Naive thymus-derived CD8-positive, alpha-beta T cell (primary cell): ENCODE results near the gene FAM229A. TPM values are rescaled to one million over a fixed set of nuclear protein-coding genes. Genes with fewer than 3 reads are reported as not detected.
A peak's percentile ranks its signal among the peaks of the same experiment; 100 is the strongest.
"Not testable (repeated sequence)": the region's sequence is repeated elsewhere in the genome, so short reads cannot be mapped to it uniquely, and the experiment has no call there.

Experiments used
- ATAC-seq, 2 donors: fragments of 150-1000 bp; cut with Tn5 transposase in 1 of 2; sonication (Bioruptor Pico), chemical (Tn5 transposase) in 1 of 2; 1 replicate in 1 of 2; 2 replicates in 1 of 2; pipeline ENCODE4 v1.10.0; 2021; ENCODE audit warnings: mild to moderate bottlenecking in 2 of 2, moderate library complexity in 2 of 2
- POLR2A ChIA-PET: fragments of 350-600 bp; sonication (Branson Sonifier 250); formaldehyde crosslinking; loops from one replicate; lab custom pipeline; 2021; ENCODE audit warnings: antibody characterized with exemption; lab: Charles Lee
- DNase-seq, 10 donors: peaks; one replicate each; pipeline versions ENCODE4 v3.0.0 to v3.0.0-alpha.2; 2020 to 2022
- H3K27ac Mint-ChIP-seq, 10 donors: one replicate each; pipeline ENCODE4 v1.8.0; 2020 to 2022; ENCODE audit warnings: mild to moderate bottlenecking in 10 of 10, mixed read lengths in 10 of 10, moderate library complexity in 4 of 10, inconsistent platforms in 1 of 10
- H3K27me3 Mint-ChIP-seq, 5 donors: one replicate each; pipeline ENCODE4 v1.8.0; 2021 to 2022; ENCODE audit warnings: mixed read lengths in 5 of 5
- H3K36me3 Mint-ChIP-seq, 3 donors: one replicate each; pipeline ENCODE4 v1.8.0; 2020 to 2022; ENCODE audit warnings: mixed read lengths in 3 of 3, mild to moderate bottlenecking in 2 of 3, inconsistent platforms in 1 of 3
- H3K4me1 Mint-ChIP-seq, 4 donors: one replicate each; pipeline ENCODE4 v1.8.0; 2021 to 2022; ENCODE audit warnings: mixed read lengths in 4 of 4
- H3K4me3 Mint-ChIP-seq, 10 donors: one replicate each; pipeline ENCODE4 v1.8.0; 2020 to 2022; ENCODE audit warnings: mild to moderate bottlenecking in 10 of 10, mixed read lengths in 10 of 10, moderate library complexity in 6 of 10, inconsistent platforms in 1 of 10
- H3K9me3 Mint-ChIP-seq, 9 donors: one replicate each; pipeline ENCODE4 v1.8.0; 2020 to 2022; ENCODE audit warnings: mixed read lengths in 9 of 9, mild to moderate bottlenecking in 3 of 9, inconsistent platforms in 1 of 9, moderate library complexity in 1 of 9
- polyA plus RNA-seq, 3 donors: library from polyadenylated mRNA; unstranded; fragments of 300-500 nt; fragmentation: Illumina TruSeq; gene quantifications; one replicate each; pipeline ENCODE4 v1.2.3, GENCODE V29; 2021
- total RNA-seq, 8 experiments: library from RNA in 2 of 8; stranded (reverse) in 2 of 8; gene quantifications; one replicate each; pipeline ENCODE4 v1.2.3 and lab custom pipeline; 2021 to 2026

FAM229A gene, protein sequence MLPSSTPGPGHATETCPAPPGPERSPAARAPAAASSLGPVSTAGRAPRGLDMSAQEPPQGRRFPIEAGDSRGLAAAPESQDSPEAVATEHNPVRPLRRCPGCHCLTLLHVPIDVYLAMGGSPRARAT
- total RNA-seq (10 to 100 TPM; 28.7 to 30.7 TPM), polyA plus RNA-seq (under 1 TPM; 0.06 to 0.47 (median 0.14) TPM), total RNA-seq (lab: John Stamatoyannopoulos, UW) (4.2 to 33.6 (median 18.1) reads per million in 6 experiments)

- peak within 1 kb of the TSS in 8 of 10 donors; percentile 1 to 57 (median 32) for H3K27ac Mint-ChIP-seq
- H3K36me3 Mint-ChIP-seq = peaks cover 0 to 17% (median 2%) of the 10 kb centered on the region in 3 donors
- ATAC-seq = no peak
- H3K27me3 Mint-ChIP-seq = peaks cover 0 to 3% (median 0%) of the 10 kb centered on the region in 5 donors
- peaks cover 16 to 37% (median 25%) of the 10 kb centered on the region in 4 donors for H3K4me1 Mint-ChIP-seq
- peak within 1 kb of the TSS; percentile 16 to 83 (median 62) for H3K4me3 Mint-ChIP-seq
- DNase-seq = no peak
- POLR2A ChIA-PET = interaction anchor here (0.9 to 2.6 kb wide), 3 partner anchors 11 to 27 kb away, joined by 3 to 11 read pairs (median 6); partner anchors contain the start of gene MARCKSL1
- no peaks in the 10 kb centered on the region for H3K9me3 Mint-ChIP-seq
Observed at GRCh38 chr1:32362474-32363313, at the start of gene FAM229A, which contains the start of gene TSSK3. FAM229A (minus strand) TSS chr1:32362485; CDS start chr1:32362091, 394 bp downstream. TSSK3 (plus strand) TSS chr1:32362539; CDS start chr1:32362702, 163 bp downstream.

DNA sequence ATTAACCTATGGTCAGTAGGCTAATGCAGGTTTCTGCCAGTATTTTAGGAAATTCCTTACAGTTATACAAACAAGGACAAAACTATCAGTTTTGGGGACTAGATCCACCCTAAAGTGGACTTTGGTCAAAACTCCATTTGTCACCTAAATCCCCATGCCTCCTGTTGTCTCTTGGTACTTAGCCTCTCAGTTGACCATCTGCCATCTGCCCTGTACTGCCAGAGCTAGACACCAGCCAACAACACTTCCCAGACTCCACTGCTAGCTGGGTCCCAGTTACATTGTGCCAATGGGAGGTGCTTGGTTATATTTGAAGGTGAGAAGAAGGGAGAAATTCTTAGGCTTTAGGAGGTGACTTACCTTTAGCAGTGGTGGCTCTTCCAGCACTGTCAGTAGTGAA is 49.0 kb upstream of the FAM229A start:
- ATAC-seq (no peak), DNase-seq (no peak)
- POLR2A ChIA-PET = interaction anchor here (1.0 kb wide), 1 partner anchor 17 kb away, joined by 5 read pairs; the partner anchor contains the start of gene BSDC1
- Mint-ChIP-seq H3K9me3 (no peaks in the 10 kb centered on the region), H3K27ac (no peak overlapping the region), H3K36me3 (no peaks in the 10 kb centered on the region), H3K27me3 (peaks cover 0 to 12% (median 6%) of the 10 kb centered on the region in 5 donors), H3K4me1 (peaks cover 2 to 6% (median 3%) of the 10 kb centered on the region in 4 donors), H3K4me3 (no peak overlapping the region)

DNA sequence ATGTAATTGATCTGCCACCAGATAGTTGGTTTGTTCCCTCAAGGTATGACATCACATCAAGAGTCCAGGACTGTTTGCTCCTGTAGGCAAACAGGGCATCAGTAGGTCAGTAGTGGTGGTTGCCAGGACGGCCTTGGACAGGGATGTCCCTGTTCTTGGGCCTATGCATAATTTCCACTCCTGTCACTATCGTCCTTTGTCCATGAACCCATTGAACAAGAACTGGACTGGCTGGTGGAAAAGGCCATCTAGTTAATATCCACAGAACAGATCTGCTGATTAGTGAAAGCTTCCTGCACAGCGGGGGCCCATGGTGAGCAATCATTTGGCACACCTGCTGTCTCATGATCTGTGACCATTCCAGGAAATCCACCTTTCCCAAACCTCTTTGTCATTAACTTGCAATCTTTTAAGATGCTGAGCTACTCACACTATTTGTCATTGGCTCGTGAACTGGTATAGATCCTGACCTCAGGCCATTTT is 44.4 kb upstream of the FAM229A start:
- Mint-ChIP-seq H3K27me3 (peaks cover 0 to 3% (median 0%) of the 10 kb centered on the region in 5 donors), H3K36me3 (no peaks in the 10 kb centered on the region), H3K4me1 (no peaks in the 10 kb centered on the region), H3K9me3 (no peaks in the 10 kb centered on the region), H3K27ac (peak overlapping the region in 1 of 10 donors; percentile 36), H3K4me3 (no peak overlapping the region)
- DNase-seq (no peak), ATAC-seq (no peak)
- POLR2A ChIA-PET = interaction anchor here (0.9 kb wide), 1 partner anchor 13 kb away, joined by 6 read pairs; the partner anchor contains the start of gene BSDC1

GRCh38 chr1:32405672-32406467 is 43.6 kb upstream of the FAM229A start:
- Mint-ChIP-seq H3K4me1 (peaks cover 0 to 1% (median 0%) of the 10 kb centered on the region in 4 donors), H3K36me3 (no peaks in the 10 kb centered on the region), H3K27me3 (peaks cover 0 to 3% (median 0%) of the 10 kb centered on the region in 5 donors), H3K9me3 (no peaks in the 10 kb centered on the region), H3K4me3 (no peak overlapping the region), H3K27ac (no peak overlapping the region)
- POLR2A ChIA-PET = interaction anchor here (0.9 kb wide), 1 partner anchor 12 kb away, joined by 6 read pairs; the partner anchor contains the start of gene BSDC1
- no peak for ATAC-seq
- DNase-seq = no peak

- Mint-ChIP-seq H3K36me3 (no peaks in the 10 kb centered on the region), H3K4me3 (no peak overlapping the region), H3K27ac (no peak overlapping the region), H3K27me3 (peaks cover 0 to 3% (median 0%) of the 10 kb centered on the region in 5 donors), H3K4me1 (peaks cover 0 to 4% (median 0%) of the 10 kb centered on the region in 4 donors), H3K9me3 (no peaks in the 10 kb centered on the region)
- POLR2A ChIA-PET = no interaction called here
- DNase-seq (no peak), ATAC-seq (no peak)
Observed at GRCh38 chr1:32404946-32405345, 42.7 kb upstream of the FAM229A start.

GRCh38 chr1:32400876-32401631 is 38.8 kb upstream of the FAM229A start:
- Mint-ChIP-seq H3K9me3 (no peaks in the 10 kb centered on the region), H3K27ac (peak overlapping the region in 2 of 10 donors; percentile 21 to 68), H3K36me3 (no peaks in the 10 kb centered on the region), H3K4me3 (no peak overlapping the region), H3K4me1 (peaks cover 0 to 4% (median under 1%) of the 10 kb centered on the region in 4 donors), H3K27me3 (peaks cover 0 to 3% (median 0%) of the 10 kb centered on the region in 5 donors)
- peak in 9 of 10 donors; percentile 9 to 48 (median 40) for DNase-seq
- POLR2A ChIA-PET = interaction anchor here (0.6 to 1.3 kb wide), 2 partner anchors 65 to 93 kb away, joined by 3 to 4 read pairs; partner anchors contain the start of gene MARCKSL1
- ATAC-seq = peak; percentile 58 to 84

DNA sequence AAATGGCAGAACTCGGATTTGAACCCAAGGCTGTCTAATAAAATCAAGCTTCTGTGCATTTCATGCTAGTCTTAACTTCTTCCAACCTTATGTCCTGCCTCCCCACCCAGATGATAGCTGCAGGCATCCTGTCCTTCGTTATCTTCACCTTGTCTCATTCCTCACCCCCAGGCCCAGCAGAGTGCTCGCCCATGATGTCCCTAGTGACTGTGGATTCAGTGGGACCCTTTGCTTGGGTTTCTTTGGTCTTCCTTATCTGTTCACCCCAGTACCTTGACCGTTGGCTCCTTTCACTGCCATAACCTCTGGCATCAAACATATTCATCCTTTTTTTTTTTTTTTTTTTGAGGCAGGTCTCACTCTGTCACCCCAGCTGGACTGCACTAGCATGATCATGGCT is 37.6 kb upstream of the FAM229A start:
- POLR2A ChIA-PET = interaction anchor here (1.4 kb wide), 1 partner anchor 12 kb away, joined by 5 read pairs; no protein-coding TSS in a partner anchor
- no peaks in the 10 kb centered on the region for H3K36me3 Mint-ChIP-seq
- no peak for DNase-seq
- H3K9me3 Mint-ChIP-seq = no peaks in the 10 kb centered on the region
- peaks cover 0 to 3% (median 0%) of the 10 kb centered on the region in 5 donors for H3K27me3 Mint-ChIP-seq
- peaks cover 5 to 12% (median 7%) of the 10 kb centered on the region in 4 donors for H3K4me1 Mint-ChIP-seq
- ATAC-seq = no peak
- H3K27ac Mint-ChIP-seq = no peak overlapping the region
- no peak overlapping the region for H3K4me3 Mint-ChIP-seq

DNA sequence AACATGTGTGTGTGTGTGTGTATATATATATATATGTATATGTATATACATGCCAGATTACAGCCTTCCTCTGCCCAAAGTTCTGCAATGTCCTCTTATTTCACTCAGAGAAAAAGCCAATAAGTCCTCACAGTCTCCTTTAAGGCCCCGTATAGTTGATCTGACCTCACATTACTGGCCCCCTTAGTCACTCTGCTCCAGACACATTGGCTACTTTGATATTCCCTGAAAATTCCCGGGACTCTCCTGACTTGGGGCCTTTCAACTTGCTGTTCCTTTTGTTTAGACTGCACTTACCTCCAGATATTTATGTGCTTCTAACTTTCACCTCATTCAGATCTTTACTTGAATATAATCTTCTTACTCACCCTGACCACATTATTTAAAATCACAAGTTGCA is 36.1 kb upstream of the FAM229A start:
- Mint-ChIP-seq H3K36me3 (no peaks in the 10 kb centered on the region), H3K4me3 (no peak overlapping the region), H3K27ac (peak overlapping the region in 2 of 10 donors; percentile 45 to 51), H3K4me1 (peaks cover 10 to 21% (median 19%) of the 10 kb centered on the region in 4 donors), H3K27me3 (peaks cover 0 to 3% (median 0%) of the 10 kb centered on the region in 5 donors), H3K9me3 (no peaks in the 10 kb centered on the region)
- ATAC-seq = no peak
- no peak for DNase-seq
- POLR2A ChIA-PET = no interaction called here

DNA sequence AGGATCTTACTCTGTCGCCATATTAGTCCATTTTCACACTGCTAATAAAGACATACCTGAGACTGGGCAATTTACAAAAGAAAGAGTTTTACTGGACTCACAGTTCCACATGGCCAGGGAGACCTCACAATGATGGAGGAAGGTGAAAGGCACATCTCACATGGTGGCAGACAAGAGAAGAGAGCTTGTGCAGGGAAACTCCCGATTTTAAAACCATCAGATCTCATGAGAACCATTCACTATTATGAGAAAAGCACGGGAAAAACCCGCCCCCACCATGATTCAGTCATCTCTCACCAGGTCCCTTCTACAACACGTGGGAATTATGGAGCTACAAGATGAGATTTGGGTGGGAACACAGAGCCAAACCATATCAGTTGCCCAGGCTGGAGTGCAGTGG is 34.2 kb upstream of the FAM229A start:
- peak overlapping the region in 1 of 10 donors; percentile 67 for H3K27ac Mint-ChIP-seq
- DNase-seq, H3K4me3 Mint-ChIP-seq, H3K9me3 Mint-ChIP-seq, H3K27me3 Mint-ChIP-seq, H3K36me3 Mint-ChIP-seq, ATAC-seq: not testable (repeated sequence)
- peaks cover 15 to 34% (median 31%) of the 10 kb centered on the region in 4 donors for H3K4me1 Mint-ChIP-seq
- POLR2A ChIA-PET = interaction anchor here (1.1 kb wide), 1 partner anchor 11 kb away, joined by 7 read pairs; no protein-coding TSS in a partner anchor

GRCh38 chr1:32394890-32395432 is 32.7 kb upstream of the FAM229A start:
- POLR2A ChIA-PET = interaction anchor here (0.7 to 2.1 kb wide), 33 partner anchors 10 to 860 kb away, joined by 3 to 16 read pairs (median 5); partner anchors contain the start of genes CCDC28B, HDAC1, KHDRBS1 and KPNA6
- Mint-ChIP-seq H3K9me3 (no peaks in the 10 kb centered on the region), H3K36me3 (peaks cover 0 to 5% (median 0%) of the 10 kb centered on the region in 3 donors), H3K27me3 (no peaks in the 10 kb centered on the region), H3K27ac (peak overlapping the region; percentile 98 to 100 (median 100)), H3K4me1 (peaks cover 15 to 32% (median 30%) of the 10 kb centered on the region in 4 donors), H3K4me3 (peak overlapping the region; percentile 91 to 100 (median 100))
- DNase-seq (no peak), ATAC-seq (peak; percentile 1 to 2)
